Endometrium (tissue), 2 donors: Measurements from ENCODE around the gene EEF1G.
A peak's percentile ranks its signal among the peaks of the same experiment; 100 is the strongest.
"Not testable (repeated sequence)": the region's sequence is repeated elsewhere in the genome, so short reads cannot be mapped to it uniquely, and the experiment has no call there.

ENCODE experiments used
- FAIRE-seq: peaks from 2 replicates; lab custom pipeline; 2012; peaks lifted over from hg19 to GRCh38; lab: Jason Lieb, UNC
- donor health status: control.
- donor health status: control.

Gene EEF1G

DNA sequence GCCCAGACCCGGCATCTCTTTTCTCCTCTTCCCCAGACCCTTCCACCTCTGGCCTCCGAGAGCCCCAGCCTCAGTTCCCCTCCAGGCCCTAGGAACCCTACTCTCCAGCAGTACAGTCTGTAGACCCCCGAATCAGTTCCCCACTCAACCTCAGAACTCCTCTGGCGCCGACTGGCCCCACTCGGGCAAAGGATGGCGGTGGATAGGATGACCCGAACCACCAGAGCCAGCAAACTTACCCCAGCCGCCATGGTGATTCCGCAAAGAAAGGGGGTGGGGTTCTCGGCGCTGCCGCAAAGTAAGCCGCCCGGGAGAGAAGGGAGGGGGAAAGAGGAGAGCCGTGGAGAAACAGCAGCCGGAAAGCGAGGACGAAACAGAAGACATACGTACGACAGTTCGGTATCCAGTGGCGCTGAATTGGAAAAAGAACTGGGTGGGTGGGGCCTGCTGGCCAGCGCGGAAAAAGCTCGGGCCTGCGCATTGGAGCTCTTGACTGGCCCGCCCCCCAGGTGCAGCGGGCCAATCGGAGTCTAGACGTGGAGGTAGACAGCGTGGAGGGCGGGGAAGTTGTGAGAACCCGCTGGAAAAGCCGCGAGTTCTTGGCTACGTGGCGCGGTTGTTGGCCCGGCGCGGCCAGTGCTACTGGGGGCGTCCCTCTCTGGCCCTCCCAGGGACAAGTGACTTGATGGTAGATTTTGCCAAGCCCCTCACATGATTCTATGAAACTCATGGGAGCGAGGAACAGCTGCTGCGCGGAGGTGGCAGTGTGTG is at the start of gene EEF1G:
Gene EEF1G (minus strand): TSS at position 300 of the 771 bp plus-strand sequence. CDS start 49 bp downstream, at position 251.
- FAIRE-seq = peak; percentile 89

GRCh38 chr11:62622476-62623089 is 48.9 kb upstream of the EEF1G start:
- no peak for FAIRE-seq

- FAIRE-seq = no peak
Observed at GRCh38 chr11:62621567-62622470, 48.1 kb upstream of the EEF1G start, which contains the start of gene B3GAT3. Gene B3GAT3 (minus strand): TSS chr11:62621986. CDS start chr11:62621947, 39 bp downstream.

DNA sequence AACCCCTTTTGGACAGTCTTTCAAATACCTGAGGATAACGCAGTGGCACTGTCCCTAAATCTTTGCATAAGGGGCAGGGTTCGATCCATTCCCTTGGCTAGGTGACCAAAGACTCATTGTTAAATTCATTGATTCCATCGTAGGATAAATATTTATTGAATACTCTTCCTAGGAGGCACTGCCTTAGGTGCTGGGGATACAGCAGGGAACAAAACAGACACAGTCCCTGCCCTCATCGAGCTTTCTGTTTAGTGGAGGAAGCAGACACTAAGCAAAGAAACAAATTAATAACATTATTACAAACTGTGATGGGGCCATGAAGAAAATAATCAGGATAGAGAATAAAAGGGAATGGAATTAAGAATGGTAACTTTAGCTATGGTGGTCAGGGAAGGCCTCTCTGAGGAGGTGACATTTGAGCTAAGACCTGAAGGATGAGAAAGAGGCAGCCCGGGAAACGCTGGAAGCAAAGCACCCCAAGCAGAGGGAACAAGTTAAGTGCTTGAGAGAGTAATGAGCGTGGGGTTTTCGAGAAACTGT is 47.4 kb upstream of the EEF1G start:
- FAIRE-seq = no peak

- not testable (repeated sequence) for FAIRE-seq
Observed at GRCh38 chr11:62616957-62617356, 43.3 kb upstream of the EEF1G start.

DNA sequence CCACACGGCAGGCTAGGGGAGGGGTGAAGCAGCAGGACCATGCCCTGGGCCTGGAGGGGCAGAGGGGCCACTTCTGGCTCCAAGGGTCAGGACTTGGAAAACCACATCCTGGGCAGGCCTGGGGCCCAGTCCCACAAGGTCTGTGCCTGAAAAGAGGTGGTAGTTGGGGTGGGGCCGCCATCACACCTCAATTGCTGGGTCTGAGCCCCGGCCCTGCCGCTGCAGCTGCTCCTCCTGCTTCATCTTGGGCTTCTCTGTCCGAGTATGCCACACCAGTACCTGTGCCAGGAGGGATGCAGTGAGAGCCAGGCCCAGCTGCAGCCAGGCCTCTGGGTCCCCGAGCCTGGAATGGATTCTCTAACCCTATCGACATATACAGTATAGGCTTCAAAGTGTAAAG is 41.8 kb upstream of the EEF1G start:
- FAIRE-seq = no peak

GRCh38 chr11:62614275-62614674 is 40.6 kb upstream of the EEF1G start:
- no peak for FAIRE-seq

DNA sequence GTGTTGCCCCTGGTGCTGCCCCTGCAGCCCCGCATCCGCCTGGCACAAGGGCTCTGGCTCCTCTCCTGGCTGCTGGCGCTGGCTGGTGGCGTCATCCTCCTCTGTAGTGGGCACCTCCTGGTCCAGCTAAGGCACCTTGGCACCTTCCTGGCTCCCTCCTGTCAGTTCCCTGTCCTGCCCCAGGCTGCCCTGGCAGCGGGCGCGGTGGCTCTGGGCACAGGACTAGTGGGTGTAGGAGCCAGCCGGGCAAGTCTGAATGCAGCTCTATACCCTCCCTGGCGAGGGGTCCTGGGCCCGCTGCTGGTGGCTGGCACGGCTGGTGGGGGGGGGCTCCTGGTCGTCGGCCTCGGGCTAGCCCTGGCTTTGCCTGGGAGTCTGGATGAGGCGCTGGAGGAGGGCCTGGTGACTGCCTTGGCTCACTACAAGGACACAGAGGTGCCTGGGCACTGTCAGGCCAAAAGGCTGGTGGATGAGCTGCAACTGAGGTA is 39.6 kb upstream of the EEF1G start:
- no peak for FAIRE-seq

DNA sequence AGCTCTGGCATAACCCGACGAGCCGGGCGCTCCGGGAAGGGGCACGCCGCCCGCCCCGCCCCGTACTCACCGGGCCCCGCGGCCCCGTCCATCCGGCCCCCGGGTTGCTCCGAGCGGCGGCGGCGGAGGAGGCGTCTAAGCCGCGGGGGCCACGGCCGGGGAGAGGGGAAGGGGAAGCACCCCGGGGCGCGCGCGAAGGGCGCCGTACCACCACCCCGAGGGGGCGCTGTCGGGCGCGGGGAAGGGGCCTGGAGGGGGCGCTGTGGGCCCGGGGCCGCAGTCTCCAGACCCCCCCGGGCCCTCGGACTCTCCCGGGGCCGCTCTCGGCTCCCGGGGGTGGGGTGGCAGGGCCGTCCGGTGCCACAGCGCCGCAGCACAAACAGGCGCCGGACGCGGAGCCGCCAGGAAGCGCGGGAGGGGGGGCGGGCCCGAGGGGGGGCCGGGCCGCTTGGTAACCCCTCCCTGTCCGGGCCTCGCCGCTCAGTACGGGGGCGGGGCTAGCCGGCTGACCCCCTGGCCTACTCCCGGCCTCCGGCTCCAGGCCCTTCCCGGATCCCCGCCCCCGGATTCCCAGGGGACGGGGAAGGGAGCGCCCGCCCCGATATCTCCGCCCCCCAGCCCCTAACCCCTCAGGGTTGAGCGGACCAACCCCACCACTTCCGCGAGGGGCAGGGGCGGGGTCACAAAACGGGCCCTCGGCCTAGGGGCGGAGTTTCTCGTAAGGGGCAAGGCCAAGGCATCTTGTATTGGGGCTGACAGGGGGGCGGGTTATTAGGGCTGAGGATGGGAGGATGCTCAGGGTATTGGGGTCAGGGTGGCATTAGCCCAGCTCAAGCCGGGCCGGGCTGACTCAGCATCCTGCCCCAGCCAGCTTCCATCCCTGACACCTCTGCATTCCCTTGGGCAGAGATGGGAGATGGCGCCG is 38.9 kb upstream of the EEF1G start, which contains the start of the genes EML3 and ROM1:
Gene EML3 (minus strand): TSS at position 410 of the 925 bp plus-strand sequence. CDS start 318 bp downstream, at position 92.
Gene ROM1 (plus strand): TSS at position 892 of the 925 bp plus-strand sequence. CDS start 25 bp downstream, at position 917.
- FAIRE-seq = no peak

GRCh38 chr11:62611705-62612365 is 38.1 kb upstream of the EEF1G start:
- FAIRE-seq = no peak

- no peak for FAIRE-seq
Observed at GRCh38 chr11:62610814-62611704, 37.4 kb upstream of the EEF1G start.

DNA sequence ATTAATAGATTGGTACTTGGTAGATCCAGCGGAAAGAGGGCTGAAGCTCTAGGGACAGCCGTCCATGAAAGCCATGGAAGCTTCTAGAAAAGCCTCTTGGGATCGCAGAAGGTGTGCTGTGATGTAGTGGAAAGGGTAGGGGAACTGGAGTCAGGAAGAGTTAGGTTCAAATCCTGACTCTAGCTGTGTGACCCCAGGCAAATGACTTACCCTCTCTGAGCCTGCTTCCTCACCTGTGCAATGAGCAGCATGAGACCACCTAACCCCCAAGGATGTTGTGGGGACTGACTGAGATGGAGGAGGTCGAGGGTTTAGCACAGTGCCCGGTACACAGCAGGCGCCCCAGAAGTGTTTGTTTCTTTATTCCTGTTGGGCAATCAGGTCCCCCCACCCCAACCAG is 36.7 kb upstream of the EEF1G start:
- FAIRE-seq = no peak

DNA sequence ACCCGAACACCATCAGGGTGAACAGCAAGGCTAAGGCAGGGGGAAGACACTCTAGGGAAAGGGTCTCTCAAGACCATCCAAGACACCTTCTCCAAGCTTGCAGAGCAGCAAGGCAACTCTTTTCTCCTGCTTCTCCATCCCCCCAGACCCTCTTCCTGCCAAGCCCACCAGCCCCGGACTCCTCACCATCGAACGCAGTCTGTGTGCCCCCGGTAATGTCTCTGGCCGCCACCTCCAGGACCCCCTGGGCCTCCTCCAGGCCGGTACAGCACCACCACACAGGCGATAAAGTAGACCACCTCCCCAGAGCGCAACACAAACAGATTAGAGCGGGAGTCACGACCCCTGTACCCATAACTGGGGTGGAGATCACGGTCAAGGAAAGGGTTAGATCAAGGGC is 35.1 kb upstream of the EEF1G start:
- FAIRE-seq = no peak

DNA sequence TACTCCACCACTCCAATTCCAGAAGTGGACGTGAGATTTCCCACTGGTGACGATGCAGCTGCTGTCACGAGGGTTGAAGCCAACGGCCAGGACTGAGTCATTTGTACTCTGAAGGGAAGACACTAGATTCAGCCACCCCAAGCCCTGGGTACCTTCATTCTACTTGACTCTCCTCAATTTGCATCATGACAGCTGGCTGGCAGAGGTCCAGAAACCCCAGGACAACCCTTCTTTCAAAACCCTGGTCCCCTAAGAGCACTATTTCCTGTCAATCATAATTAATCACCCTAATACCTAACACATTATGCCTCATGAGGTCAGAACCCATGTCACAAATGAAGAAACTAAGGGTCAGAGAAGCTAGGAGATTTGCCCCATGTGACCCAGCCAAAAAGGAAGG is 34.0 kb upstream of the EEF1G start:
- no peak for FAIRE-seq

DNA sequence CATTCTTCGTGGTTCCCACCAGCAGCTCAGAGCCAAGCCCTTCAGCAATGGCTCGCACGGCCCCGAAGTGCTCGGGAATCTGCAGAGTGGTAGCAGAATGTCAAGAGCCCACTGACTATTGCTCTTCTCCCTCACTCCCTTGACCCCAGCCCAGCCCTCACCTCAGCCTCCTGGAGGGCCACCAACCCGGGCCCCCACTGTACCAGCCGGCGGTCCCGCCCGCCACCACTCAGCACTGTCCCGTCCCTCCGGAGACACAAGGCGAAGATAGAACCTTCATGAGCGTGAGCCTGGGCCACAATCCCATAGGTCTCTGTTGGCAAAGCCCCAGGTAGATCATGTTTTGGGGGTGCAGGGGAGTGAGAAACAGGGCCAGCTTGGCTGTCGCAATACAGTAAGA is 32.2 kb upstream of the EEF1G start:
- no peak for FAIRE-seq

DNA sequence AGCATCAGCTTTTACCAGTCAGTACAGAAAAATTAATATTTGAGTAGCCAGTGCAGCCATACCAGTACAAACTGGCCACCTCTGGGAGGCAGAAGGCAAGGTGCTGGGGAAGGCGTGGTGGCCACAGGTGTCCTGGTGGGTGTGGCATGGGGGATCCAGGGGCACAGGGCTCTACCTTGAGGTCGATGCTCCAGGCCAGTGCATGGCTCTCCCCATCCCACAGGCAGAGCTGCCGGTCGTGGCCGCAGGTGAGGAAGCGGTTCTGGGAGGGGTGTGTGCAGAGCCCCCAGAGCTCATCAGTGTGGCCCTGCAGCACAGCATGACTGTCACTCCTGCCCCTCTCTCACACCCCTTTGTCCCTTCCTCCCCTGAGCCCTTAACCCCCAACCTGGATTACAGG is 31.8 kb upstream of the EEF1G start:
- no peak for FAIRE-seq

DNA sequence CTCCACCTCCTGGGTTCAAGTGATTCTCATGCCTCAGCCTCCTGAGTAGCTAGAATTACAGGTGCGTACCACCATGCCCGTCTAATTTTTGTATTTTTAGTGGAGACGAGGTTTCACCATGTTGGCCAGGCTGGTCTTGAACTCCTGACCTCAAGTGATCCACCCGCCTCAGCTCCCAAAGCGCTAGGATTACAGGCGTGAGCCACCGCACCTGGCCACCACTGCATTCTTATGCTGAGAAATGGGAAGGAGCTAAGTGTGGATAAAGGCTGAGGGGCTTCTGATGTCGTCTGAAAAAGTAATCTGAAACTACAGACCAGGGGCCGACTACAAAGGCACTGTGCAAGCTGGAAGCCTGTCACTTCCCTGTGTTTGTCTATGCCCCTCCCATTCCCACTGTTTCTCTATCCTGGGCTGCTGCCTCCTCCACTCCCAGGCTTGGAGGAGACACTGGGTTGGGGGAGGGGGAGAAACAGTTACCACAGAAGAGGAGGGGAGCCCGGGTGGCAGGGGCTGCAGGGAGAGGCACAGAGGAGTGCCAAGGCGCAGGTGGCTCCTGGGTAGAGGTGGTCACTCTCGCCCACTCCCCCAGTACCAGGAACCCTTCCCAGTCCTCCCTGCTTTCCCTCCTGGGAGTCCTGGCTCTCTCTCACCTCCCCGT is 30.9 kb upstream of the EEF1G start:
- FAIRE-seq = no peak

GRCh38 chr11:62603776-62604299 is 30.1 kb upstream of the EEF1G start:
- no peak for FAIRE-seq

GRCh38 chr11:62603072-62603408 is 29.3 kb upstream of the EEF1G start:
- FAIRE-seq = no peak
